Left ventricle myocardium inferior (tissue), 1 donor: ENCODE data around the gene EMX1. TPM values are rescaled to one million over a fixed set of nuclear protein-coding genes. Genes with fewer than 3 reads are reported as not detected.

ENCODE experiments used
- DNase-seq: peaks from one replicate; pipeline ENCODE4 v3.0.0-alpha.2; 2020
- H3K27ac ChIP-seq: fragments of 200-600 bp; replicated peaks from 2 replicates; pipeline ENCODE4 v1.8.0; 2021
- H3K27me3 ChIP-seq: fragments of 200-600 bp; 2 replicates; pipeline ENCODE4 v1.8.0; 2021; ENCODE audit warnings: low read depth
- H3K36me3 ChIP-seq: fragments of 200-600 bp; 2 replicates; pipeline ENCODE4 v1.8.0; 2021
- H3K4me1 ChIP-seq: fragments of 200-600 bp; 2 replicates; pipeline ENCODE4 v1.8.0; 2021
- H3K4me3 ChIP-seq: fragments of 200-600 bp; 2 replicates; pipeline ENCODE4 v1.8.0; 2021; ENCODE audit warnings: mild to moderate bottlenecking, moderate library complexity
- H3K9me3 ChIP-seq: fragments of 200-600 bp; replicated peaks from 2 replicates; pipeline ENCODE4 v1.8.0; 2021
- intact Hi-C: fragments of 100-400 bp; cut with micrococcal nuclease; formaldehyde crosslinking; loops from one replicate; pipeline ENCODE4 v1.11.0; 2022
- total RNA-seq: library from RNA; stranded (reverse); fragmentation: NEBNext Ultra II Directional; extraction: Animal tissue kit (Norgen Biotek cat#: 25700); gene quantifications from one replicate; pipeline ENCODE4 v1.2.1, GENCODE V29; 2021
- TF ChIP-seq, protein P1 (sequence below): fragments of 200-600 bp; IDR thresholded peaks from 2 replicates; pipeline ENCODE4 v1.8.0; 2021; ENCODE audit warnings: antibody characterized with exemption, mild to moderate bottlenecking, borderline replicate concordance
- donor health status: DM: no; HTN: yes; CAD: no; lungs with severe emphysema.

EMX1 gene
- total RNA-seq, 1 donor from 2014 or later: not detected

DNA sequence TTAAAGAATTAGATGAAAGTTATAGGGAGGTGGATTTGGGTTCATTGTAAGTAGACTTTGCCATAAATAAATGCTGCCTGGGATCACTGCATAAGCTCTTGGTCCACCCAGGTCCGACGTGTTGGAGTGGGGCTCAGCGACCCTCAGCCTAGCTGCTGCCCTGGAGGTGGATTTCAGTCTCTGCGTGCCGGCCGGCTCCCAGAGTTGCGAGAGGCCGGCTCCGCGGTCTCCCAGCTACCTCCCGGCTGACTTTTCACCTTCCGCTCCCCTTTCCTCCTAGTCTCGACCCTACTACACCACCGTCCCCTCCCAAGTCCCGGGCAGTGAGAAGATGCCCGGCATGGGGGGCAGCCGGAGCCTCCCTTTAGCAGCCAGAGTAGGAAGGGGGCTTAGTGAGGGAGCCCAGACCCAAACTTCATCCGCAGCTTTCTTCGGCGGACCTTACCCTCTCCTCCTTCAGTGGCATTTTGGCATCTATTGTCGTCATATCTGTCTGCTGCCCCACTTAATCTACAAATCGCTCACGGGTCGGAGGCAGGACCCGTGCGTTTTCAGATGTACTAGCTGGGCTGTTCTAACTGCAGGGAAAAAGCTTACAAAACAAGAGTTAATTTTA, 8.1 kb downstream of the EMX1 start:
- Histone ChIP-seq H3K27ac (no peak overlapping the region), H3K4me1 (peaks cover 21% of the 10 kb centered on the region), H3K27me3 (peaks cover 100% of the 10 kb centered on the region), H3K4me3 (no peak overlapping the region), H3K36me3 (no peaks in the 10 kb centered on the region), H3K9me3 (no peaks in the 10 kb centered on the region)
- TF ChIP-seq, protein P1, sequence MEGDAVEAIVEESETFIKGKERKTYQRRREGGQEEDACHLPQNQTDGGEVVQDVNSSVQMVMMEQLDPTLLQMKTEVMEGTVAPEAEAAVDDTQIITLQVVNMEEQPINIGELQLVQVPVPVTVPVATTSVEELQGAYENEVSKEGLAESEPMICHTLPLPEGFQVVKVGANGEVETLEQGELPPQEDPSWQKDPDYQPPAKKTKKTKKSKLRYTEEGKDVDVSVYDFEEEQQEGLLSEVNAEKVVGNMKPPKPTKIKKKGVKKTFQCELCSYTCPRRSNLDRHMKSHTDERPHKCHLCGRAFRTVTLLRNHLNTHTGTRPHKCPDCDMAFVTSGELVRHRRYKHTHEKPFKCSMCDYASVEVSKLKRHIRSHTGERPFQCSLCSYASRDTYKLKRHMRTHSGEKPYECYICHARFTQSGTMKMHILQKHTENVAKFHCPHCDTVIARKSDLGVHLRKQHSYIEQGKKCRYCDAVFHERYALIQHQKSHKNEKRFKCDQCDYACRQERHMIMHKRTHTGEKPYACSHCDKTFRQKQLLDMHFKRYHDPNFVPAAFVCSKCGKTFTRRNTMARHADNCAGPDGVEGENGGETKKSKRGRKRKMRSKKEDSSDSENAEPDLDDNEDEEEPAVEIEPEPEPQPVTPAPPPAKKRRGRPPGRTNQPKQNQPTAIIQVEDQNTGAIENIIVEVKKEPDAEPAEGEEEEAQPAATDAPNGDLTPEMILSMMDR: no peak
- intact Hi-C loops: no loop called here
- DNase-seq: no peak

DNA sequence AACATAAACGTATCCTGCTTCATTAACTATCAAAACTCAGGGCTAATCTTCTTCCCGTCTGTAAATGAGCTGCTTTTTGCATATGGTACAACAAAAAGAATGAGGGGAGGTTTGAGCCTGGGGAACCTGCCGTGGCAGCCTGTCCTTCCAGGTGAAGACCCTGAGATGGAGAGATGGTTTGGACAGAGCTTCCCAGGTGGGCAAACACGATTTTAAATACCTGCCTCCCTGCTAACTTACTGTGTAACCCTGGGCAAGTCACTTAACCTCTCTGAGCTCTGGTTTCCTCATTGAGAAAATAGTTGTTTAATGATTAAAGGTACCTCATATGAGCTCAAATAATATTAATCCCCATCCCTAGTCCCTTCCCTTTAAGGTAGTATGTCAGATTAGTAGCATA, 9.0 kb downstream of the EMX1 start:
- DNase-seq: no peak
- H3K4me1 ChIP-seq: peaks cover 15% of the 10 kb centered on the region
- TF ChIP-seq, protein P1: no peak
- peaks cover 100% of the 10 kb centered on the region for H3K27me3 ChIP-seq
- H3K9me3 ChIP-seq: no peaks in the 10 kb centered on the region
- H3K27ac ChIP-seq: no peak overlapping the region
- H3K4me3 ChIP-seq: no peak overlapping the region
- no peaks in the 10 kb centered on the region for H3K36me3 ChIP-seq
- intact Hi-C loops: no loop called here

DNA sequence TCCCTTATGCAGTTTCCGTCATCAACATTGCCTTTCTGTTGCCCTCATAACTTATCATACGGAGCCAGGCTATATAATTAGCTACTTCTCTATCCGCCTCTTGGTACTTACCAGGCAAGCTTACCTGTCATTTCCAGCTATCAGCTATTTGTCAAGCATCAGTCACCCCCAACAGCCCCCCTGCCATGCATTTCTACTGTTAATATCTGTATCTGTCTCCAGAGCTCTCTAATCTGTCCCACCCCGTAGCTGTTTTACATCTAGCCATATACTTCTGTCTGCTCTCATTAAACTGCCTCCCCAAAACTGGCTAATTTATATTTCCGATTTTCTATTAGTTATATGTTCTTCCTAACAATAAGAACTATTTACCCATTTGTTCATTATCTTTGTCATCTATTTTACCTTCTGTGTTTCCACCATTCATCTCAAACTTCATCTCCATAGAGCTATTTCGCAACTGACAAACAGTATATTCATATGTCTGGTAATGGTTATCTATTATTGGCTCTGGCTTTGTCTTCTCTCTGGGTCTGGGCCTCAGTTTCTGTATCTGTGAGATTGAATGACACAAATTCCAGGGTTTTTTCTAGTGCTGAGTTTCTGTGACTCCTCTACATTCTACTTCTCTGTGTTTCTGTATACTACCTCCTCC, 9.6 kb downstream of the EMX1 start:
- Histone ChIP-seq H3K36me3 (no peaks in the 10 kb centered on the region), H3K4me3 (no peak overlapping the region), H3K9me3 (no peaks in the 10 kb centered on the region), H3K27me3 (peaks cover 100% of the 10 kb centered on the region), H3K27ac (no peak overlapping the region), H3K4me1 (peaks cover 15% of the 10 kb centered on the region)
- intact Hi-C loops: no loop called here
- no peak for DNase-seq
- TF ChIP-seq, protein P1: no peak

DNA sequence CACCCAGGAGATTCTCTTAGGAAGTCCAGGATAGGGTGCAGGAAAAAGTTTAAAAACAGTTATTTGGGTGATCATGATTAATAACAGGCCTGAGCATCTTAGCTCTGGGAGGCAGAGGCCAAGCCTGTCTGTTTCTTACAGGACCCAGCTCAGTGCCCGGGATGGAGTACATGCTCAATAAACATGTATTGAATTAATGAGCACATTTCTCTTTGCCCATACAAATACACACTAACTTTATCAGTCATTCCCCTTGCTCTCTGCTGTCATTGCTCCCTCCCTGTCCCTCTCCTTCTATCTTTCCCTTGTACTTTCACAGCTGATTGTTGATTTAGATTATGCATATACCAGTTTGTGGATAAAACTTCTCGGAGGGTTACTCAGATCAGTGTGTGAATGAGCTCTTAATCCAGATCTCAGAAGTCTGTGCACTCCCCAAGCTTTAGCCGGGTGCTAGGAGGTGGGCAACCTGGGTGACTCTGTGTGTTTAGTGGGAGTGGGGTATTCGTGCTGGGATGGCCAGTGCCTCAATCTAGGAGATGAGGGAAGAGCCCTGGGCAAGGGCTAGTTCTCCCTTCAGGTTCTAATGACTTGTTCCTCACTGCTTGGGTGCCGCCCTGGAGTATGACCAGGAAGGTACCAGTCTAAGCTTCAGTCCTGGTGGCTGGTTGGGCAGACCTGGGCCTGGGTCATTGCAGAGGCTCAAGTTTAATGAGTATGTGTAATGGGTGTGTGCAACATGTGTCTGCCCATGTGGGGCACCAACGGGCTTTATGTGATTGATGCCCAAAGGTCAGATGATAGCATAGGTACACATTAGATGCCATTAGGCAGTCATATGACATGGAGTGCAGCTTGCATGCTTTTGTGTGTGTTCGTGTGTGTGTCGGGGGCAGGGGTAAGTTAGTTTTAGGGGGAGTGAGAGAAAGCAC, 10.6 kb downstream of the EMX1 start:
- H3K27ac ChIP-seq: no peak overlapping the region
- DNase-seq: no peak
- intact Hi-C loops: no loop called here
- H3K4me3 ChIP-seq: no peak overlapping the region
- H3K36me3 ChIP-seq: no peaks in the 10 kb centered on the region
- no peaks in the 10 kb centered on the region for H3K9me3 ChIP-seq
- H3K27me3 ChIP-seq: peaks cover 97% of the 10 kb centered on the region
- TF ChIP-seq, protein P1: no peak
- peaks cover 15% of the 10 kb centered on the region for H3K4me1 ChIP-seq

DNA sequence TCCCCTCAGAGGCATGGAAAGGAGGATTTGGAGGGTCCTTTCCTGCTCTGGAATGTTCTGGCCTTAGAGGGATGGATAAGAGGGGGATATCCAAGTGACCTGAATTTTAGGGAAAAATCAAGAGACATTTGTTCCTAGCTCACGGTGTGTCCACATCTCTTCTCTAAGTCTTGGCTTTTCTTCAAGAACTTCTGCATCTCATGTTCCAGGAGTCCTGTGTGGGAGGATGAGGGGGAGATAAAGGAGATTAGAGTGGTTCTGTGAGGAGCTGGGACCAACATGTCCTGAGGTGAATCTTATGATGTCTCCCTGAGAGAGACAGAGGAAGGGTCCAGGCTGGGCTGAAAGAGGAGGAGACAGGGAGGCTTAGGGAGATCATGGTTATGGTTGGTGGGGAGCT, 11.7 kb downstream of the EMX1 start:
- Histone ChIP-seq H3K4me3 (no peak overlapping the region), H3K9me3 (no peaks in the 10 kb centered on the region), H3K27ac (no peak overlapping the region), H3K4me1 (peaks cover 10% of the 10 kb centered on the region), H3K27me3 (peaks cover 97% of the 10 kb centered on the region), H3K36me3 (no peaks in the 10 kb centered on the region)
- DNase-seq: no peak
- intact Hi-C loops: no loop called here
- TF ChIP-seq, protein P1: no peak
